ENCODE results near the gene VPS41.
A peak's percentile ranks its signal among the peaks of the same experiment; 100 is the strongest.

Gene VPS41

GRCh38 chr7:38677981-38678697 is 230.9 kb downstream of the VPS41 start:
- POLR2A ChIA-PET (ENCODE audit: low non-redundant PET), result no interaction called here
- TF ChIP-seq CTCF (conservative IDR thresholded peaks at IDR 0.05; ENCODE audit: low read depth), result no peak

DNA sequence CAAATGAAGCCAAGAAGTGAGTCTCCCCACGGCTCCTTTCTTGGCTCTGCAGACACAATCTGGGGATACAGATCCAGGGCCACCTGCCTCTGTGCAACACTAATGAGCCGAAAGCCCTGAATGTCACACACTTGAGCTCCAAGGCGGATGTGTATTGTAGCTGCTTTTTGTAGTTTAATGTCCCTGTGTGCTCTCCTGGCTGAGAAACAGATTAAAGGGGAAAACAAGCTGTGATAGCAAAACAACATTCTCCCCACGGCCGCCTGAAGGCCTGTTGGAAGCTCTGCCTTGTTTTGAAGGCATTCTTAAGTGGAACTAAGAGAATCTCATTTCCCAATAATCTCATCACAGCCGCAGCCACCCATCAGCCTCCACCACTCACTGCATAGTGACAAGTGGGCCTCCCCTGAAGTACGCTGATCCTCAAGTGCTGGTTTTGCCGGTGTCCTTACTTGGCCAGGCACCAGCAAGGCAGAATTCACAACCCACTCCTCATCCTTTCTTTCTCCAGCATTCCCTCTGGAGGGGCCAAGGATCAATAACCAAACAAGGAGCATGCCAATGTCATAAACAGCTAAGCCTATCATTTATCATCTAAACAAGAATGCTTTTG is 233.4 kb downstream of the VPS41 start:
- CTCF ChIA-PET, result no interaction called here
- no peak overlapping the region for H3K27ac ChIP-seq
- no peak for DNase-seq (ENCODE audit: low spot score)
- TF ChIP-seq CTCF (conservative IDR thresholded peaks at IDR 0.05; ENCODE audit: low read depth), result no peak
- POLR2A ChIA-PET (ENCODE audit: low non-redundant PET), result no interaction called here

More at GRCh38 chr7:38677981-38678697, 230.9 kb downstream of the VPS41 start:
- CTCF ChIA-PET, result interaction anchor here (0.8 kb wide), 1 partner anchor 23 kb away, joined by 3 read pairs; no protein-coding TSS in a partner anchor
- H3K27ac ChIP-seq, result no peak overlapping the region
- no peak for DNase-seq (ENCODE audit: low spot score)

DNA sequence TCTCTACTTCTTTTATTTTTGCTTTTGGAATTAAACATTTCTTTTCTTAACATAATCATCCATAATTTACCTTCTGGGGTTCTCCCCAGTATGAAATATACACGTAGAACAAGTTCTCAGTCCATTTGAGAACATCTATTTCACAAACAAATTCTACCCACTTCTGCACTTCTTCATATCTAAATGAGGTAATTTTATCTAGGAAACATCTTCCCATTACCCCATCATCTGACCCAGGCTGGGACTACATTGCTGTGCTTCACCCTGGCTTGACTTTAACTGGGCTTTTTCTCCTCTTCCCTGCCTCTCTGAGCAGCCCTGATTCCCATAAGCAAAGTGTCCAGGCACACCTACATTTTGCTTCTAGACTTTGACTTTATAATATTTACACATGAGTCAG is 234.5 kb downstream of the VPS41 start:
- no peak for DNase-seq (ENCODE audit: low spot score)
- H3K27ac ChIP-seq, result no peak overlapping the region
- CTCF ChIA-PET, result no interaction called here
- TF ChIP-seq CTCF (conservative IDR thresholded peaks at IDR 0.05; ENCODE audit: low read depth), result no peak
- POLR2A ChIA-PET (ENCODE audit: low non-redundant PET), result no interaction called here

DNA sequence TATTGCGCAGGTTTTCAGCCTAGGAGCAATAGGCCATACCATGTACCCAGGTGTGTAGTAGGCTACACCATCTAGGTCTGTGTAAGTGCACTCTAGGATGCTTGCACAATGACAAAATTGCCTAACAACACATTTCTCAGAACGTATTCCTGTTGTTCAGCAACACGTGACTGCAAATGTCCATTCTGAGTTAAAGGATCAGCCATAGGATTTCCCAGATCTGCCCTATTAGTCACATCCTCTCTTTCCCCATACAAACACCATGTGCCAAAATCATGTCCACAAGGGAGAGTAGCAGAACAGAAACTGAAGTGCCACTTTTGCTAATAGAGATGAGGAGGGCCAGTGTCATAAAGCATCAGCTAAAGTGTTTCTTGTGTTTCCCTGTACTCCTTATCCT is 235.2 kb downstream of the VPS41 start:
- no peak overlapping the region for H3K27ac ChIP-seq
- DNase-seq (ENCODE audit: low spot score), result peak; percentile 78
- CTCF ChIA-PET, result no interaction called here
- no peak for TF ChIP-seq CTCF (conservative IDR thresholded peaks at IDR 0.05; ENCODE audit: low read depth)
- POLR2A ChIA-PET (ENCODE audit: low non-redundant PET), result no interaction called here

Measured in RWPE1 (cell line).